ENCODE measurements around the gene EIF6. TPM values are rescaled to one million over a fixed set of nuclear protein-coding genes. Genes with fewer than 3 reads are reported as not detected.

Gene EIF6
- total RNA-seq, 1 donor from 2014 or later: 72.6 TPM

GRCh38 chr20:35328095-35328685 is 43.6 kb upstream of the EIF6 start:
- no peak overlapping the region for H3K27ac ChIP-seq
- TF ChIP-seq CTCF (IDR thresholded peaks at IDR 0.05): no peak
- no peaks in the 10 kb centered on the region for H3K36me3 ChIP-seq
- H3K4me1 ChIP-seq: no peaks in the 10 kb centered on the region
- no peak for ATAC-seq
- H3K9me3 ChIP-seq: no peaks in the 10 kb centered on the region
- intact Hi-C loops (cut with DNase I): no loop called here
- no peak for DNase-seq
- no peak overlapping the region for H3K4me3 ChIP-seq
- H3K27me3 ChIP-seq (ENCODE audit: low read depth): no peaks in the 10 kb centered on the region

GRCh38 chr20:35327074-35327976 is 42.8 kb upstream of the EIF6 start:
- no peaks in the 10 kb centered on the region for H3K9me3 ChIP-seq
- ATAC-seq (peak; percentile 19 to 54), DNase-seq (no peak)
- no peak for TF ChIP-seq CTCF (IDR thresholded peaks at IDR 0.05)
- H3K36me3 ChIP-seq: no peaks in the 10 kb centered on the region
- no peak overlapping the region for H3K27ac ChIP-seq
- intact Hi-C loops (cut with DNase I): no loop called here
- H3K4me1 ChIP-seq: no peaks in the 10 kb centered on the region
- H3K27me3 ChIP-seq (ENCODE audit: low read depth): no peaks in the 10 kb centered on the region
- no peak overlapping the region for H3K4me3 ChIP-seq

GRCh38 chr20:35326740-35327073 is 42.1 kb upstream of the EIF6 start:
- Histone ChIP-seq H3K4me3 (no peak overlapping the region), H3K9me3 (no peaks in the 10 kb centered on the region), H3K27me3 (ENCODE audit: low read depth) (no peaks in the 10 kb centered on the region), H3K36me3 (no peaks in the 10 kb centered on the region), H3K27ac (no peak overlapping the region), H3K4me1 (no peaks in the 10 kb centered on the region)
- TF ChIP-seq CTCF (IDR thresholded peaks at IDR 0.05): no peak
- DNase-seq (no peak), ATAC-seq (no peak)
- intact Hi-C loops (cut with DNase I): no loop called here

GRCh38 chr20:35326021-35326739 is 41.6 kb upstream of the EIF6 start:
- Histone ChIP-seq H3K36me3 (no peaks in the 10 kb centered on the region), H3K9me3 (no peaks in the 10 kb centered on the region), H3K4me1 (no peaks in the 10 kb centered on the region), H3K27ac (no peak overlapping the region), H3K27me3 (ENCODE audit: low read depth) (no peaks in the 10 kb centered on the region), H3K4me3 (no peak overlapping the region)
- DNase-seq: no peak
- ATAC-seq: no peak
- TF ChIP-seq CTCF (IDR thresholded peaks at IDR 0.05): no peak
- intact Hi-C loops (cut with DNase I): no loop called here

- no peaks in the 10 kb centered on the region for H3K36me3 ChIP-seq
- H3K27me3 ChIP-seq (ENCODE audit: low read depth): no peaks in the 10 kb centered on the region
- DNase-seq (no peak), ATAC-seq (no peak)
- intact Hi-C loops (cut with DNase I): no loop called here
- H3K4me3 ChIP-seq: no peak overlapping the region
- H3K9me3 ChIP-seq: no peaks in the 10 kb centered on the region
- no peaks in the 10 kb centered on the region for H3K4me1 ChIP-seq
- no peak for TF ChIP-seq CTCF (IDR thresholded peaks at IDR 0.05)
- no peak overlapping the region for H3K27ac ChIP-seq
Measured at GRCh38 chr20:35325401-35325800, 40.8 kb upstream of the EIF6 start.

Data from lower lobe of right lung (tissue), 2 donors.